ENCODE measurements around the gene PCDHGC3. TPM values are rescaled to one million over a fixed set of nuclear protein-coding genes. Genes with fewer than 3 reads are reported as not detected.

PCDHGC3 gene
- total RNA-seq, 1 experiment from 2014 or later: 1.2 TPM

- H3K4me3 ChIP-seq (replicated peaks in 1 of 2; ENCODE audit: low read depth in 1 of 2, low read length in 2 of 2): no peak overlapping the region
- peaks cover 6% of the 10 kb centered on the region; the same call in 1 of the 2 replicates for H3K79me2 ChIP-seq (ENCODE audit: insufficient read depth, low read length)
- TF ChIP-seq ELF1 (IDR thresholded peaks at IDR 0.05; ENCODE audit: borderline replicate concordance, low read depth) (no peak), TCF7L2 (IDR thresholded peaks at IDR 0.05; ENCODE audit: borderline replicate concordance, extremely low read depth, insufficient read depth, insufficient read length) (no peak), FOSL1 (IDR thresholded peaks at IDR 0.05; ENCODE audit: low read depth) (no peak), SIN3A (IDR thresholded peaks at IDR 0.05; ENCODE audit: low read depth) (no peak)
- RAD21 ChIA-PET (ENCODE audit: low non-redundant PET in 1 of 2, low total read pairs in 2 of 2, uncharacterized antibody in 2 of 2, unreplicated experiment in 2 of 2): no interaction called here
- intact Hi-C loops (cut with micrococcal nuclease): loop anchor here (5.0 kb wide), 1 partner anchor 788 kb away; no protein-coding TSS in a partner anchor
- POLR2A ChIA-PET: no interaction called here
- H3K4me2 ChIP-seq (ENCODE audit: low read length): no peak overlapping the region
- H4K20me1 ChIP-seq (ENCODE audit: insufficient read depth): no peaks in the 10 kb centered on the region
- CTCF ChIA-PET: interaction anchor here (1.0 to 2.1 kb wide), 3 partner anchors 102 to 194 kb away, joined by 3 to 11 read pairs (median 3); partner anchors contain the start of gene PCDHGA10
- BruUV-seq (replicated peaks): TSS peak; percentile 44
- H3K27me3 ChIP-seq (ENCODE audit: insufficient read depth, low read length): no peaks in the 10 kb centered on the region
- H3K27ac ChIP-seq (ENCODE audit: low read depth, low read length): no peak overlapping the region
- H3K36me3 ChIP-seq (ENCODE audit: control insufficient read depth in 1 of 2, insufficient read depth in 2 of 2, low read length in 2 of 2): peaks cover 6 to 26% of the 10 kb centered on the region in 2 experiments; a peak in 2 of 4 replicates
- DNase-seq (ENCODE audit: low read depth, low spot score): no peak
- H3K9ac ChIP-seq (ENCODE audit: low read length): no peak overlapping the region
- H2AFZ ChIP-seq (ENCODE audit: low read depth, low read length, poor library complexity, severe bottlenecking): no peak overlapping the region
- H3K4me1 ChIP-seq (ENCODE audit: control insufficient read depth in 1 of 2, insufficient read depth in 2 of 2, low read length in 2 of 2): peaks cover 10 to 28% of the 10 kb centered on the region in 2 experiments
- no peaks in the 10 kb centered on the region for H3K9me3 ChIP-seq (ENCODE audit: control insufficient read depth in 1 of 2, insufficient read depth in 1 of 2, low read depth in 1 of 2, low read length in 2 of 2)
- H3K9me2 ChIP-seq (ENCODE audit: insufficient read depth): no peaks in the 10 kb centered on the region
- ATAC-seq: no peak
Observed at GRCh38 chr5:141515141-141515540, 39.4 kb downstream of the PCDHGC3 start.

GRCh38 chr5:141515946-141516671 is 40.3 kb downstream of the PCDHGC3 start:
- CTCF ChIA-PET: interaction anchor here (1.1 kb wide), 1 partner anchor 103 kb away, joined by 3 read pairs; the partner anchor contains the start of gene PCDHGA10
- no TSS peak for BruUV-seq (replicated peaks)
- peaks cover 16 to 37% of the 10 kb centered on the region in 2 experiments for H3K4me1 ChIP-seq (ENCODE audit: control insufficient read depth in 1 of 2, insufficient read depth in 2 of 2, low read length in 2 of 2)
- TF ChIP-seq RAD21 (IDR thresholded peaks at IDR 0.05; ENCODE audit: low read depth) (no peak), EZH2 (IDR thresholded peaks at IDR 0.05) (no peak), FOSL1 (IDR thresholded peaks at IDR 0.05; ENCODE audit: low read depth) (no peak), ZNF274 (IDR thresholded peaks at IDR 0.05; ENCODE audit: low read depth, low read length) (no peak), EGR1 (IDR thresholded peaks at IDR 0.05; ENCODE audit: low read depth) (no peak), EZH2phosphoT487 (IDR thresholded peaks at IDR 0.05; ENCODE audit: borderline replicate concordance) (no peak), SP1 (IDR thresholded peaks at IDR 0.05; ENCODE audit: low read depth) (no peak), CEBPB (IDR thresholded peaks at IDR 0.05; ENCODE audit: low read depth) (no peak), SIN3A (IDR thresholded peaks at IDR 0.05; ENCODE audit: low read depth) (no peak), ELF1 (IDR thresholded peaks at IDR 0.05; ENCODE audit: borderline replicate concordance, low read depth) (no peak), CBX3 (IDR thresholded peaks at IDR 0.05; ENCODE audit: low read depth) (no peak)
- TF ChIP-seq, protein P1, sequence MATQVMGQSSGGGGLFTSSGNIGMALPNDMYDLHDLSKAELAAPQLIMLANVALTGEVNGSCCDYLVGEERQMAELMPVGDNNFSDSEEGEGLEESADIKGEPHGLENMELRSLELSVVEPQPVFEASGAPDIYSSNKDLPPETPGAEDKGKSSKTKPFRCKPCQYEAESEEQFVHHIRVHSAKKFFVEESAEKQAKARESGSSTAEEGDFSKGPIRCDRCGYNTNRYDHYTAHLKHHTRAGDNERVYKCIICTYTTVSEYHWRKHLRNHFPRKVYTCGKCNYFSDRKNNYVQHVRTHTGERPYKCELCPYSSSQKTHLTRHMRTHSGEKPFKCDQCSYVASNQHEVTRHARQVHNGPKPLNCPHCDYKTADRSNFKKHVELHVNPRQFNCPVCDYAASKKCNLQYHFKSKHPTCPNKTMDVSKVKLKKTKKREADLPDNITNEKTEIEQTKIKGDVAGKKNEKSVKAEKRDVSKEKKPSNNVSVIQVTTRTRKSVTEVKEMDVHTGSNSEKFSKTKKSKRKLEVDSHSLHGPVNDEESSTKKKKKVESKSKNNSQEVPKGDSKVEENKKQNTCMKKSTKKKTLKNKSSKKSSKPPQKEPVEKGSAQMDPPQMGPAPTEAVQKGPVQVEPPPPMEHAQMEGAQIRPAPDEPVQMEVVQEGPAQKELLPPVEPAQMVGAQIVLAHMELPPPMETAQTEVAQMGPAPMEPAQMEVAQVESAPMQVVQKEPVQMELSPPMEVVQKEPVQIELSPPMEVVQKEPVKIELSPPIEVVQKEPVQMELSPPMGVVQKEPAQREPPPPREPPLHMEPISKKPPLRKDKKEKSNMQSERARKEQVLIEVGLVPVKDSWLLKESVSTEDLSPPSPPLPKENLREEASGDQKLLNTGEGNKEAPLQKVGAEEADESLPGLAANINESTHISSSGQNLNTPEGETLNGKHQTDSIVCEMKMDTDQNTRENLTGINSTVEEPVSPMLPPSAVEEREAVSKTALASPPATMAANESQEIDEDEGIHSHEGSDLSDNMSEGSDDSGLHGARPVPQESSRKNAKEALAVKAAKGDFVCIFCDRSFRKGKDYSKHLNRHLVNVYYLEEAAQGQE (IDR thresholded peaks at IDR 0.05; ENCODE audit: low read depth): no peak

More at GRCh38 chr5:141515946-141516671, 40.3 kb downstream of the PCDHGC3 start:
- no peaks in the 10 kb centered on the region for H4K20me1 ChIP-seq (ENCODE audit: insufficient read depth)
- H3K9me3 ChIP-seq (ENCODE audit: control insufficient read depth in 1 of 2, insufficient read depth in 1 of 2, low read depth in 1 of 2, low read length in 2 of 2): no peaks in the 10 kb centered on the region
- H3K9ac ChIP-seq (ENCODE audit: low read length): no peak overlapping the region
- ChIA-PET RAD21 (ENCODE audit: low non-redundant PET in 1 of 2, low total read pairs in 2 of 2, uncharacterized antibody in 2 of 2, unreplicated experiment in 2 of 2) (no interaction called here), POLR2A (no interaction called here)
- H3K27me3 ChIP-seq (ENCODE audit: insufficient read depth, low read length): no peaks in the 10 kb centered on the region
- H3K36me3 ChIP-seq (ENCODE audit: control insufficient read depth in 1 of 2, insufficient read depth in 2 of 2, low read length in 2 of 2): peaks cover 6 to 30% of the 10 kb centered on the region in 2 experiments; a peak in 2 of 4 replicates
- intact Hi-C loops (cut with micrococcal nuclease): loop anchor here (5.0 kb wide), 1 partner anchor 789 kb away; no protein-coding TSS in a partner anchor
- ATAC-seq (no peak), DNase-seq (ENCODE audit: low read depth, low spot score) (no peak)
- no peaks in the 10 kb centered on the region for H3K9me2 ChIP-seq (ENCODE audit: insufficient read depth)
- no peak overlapping the region for H3K4me3 ChIP-seq (replicated peaks in 1 of 2; ENCODE audit: low read depth in 1 of 2, low read length in 2 of 2)
- peaks cover 9% of the 10 kb centered on the region; the same call in 1 of the 2 replicates for H3K79me2 ChIP-seq (ENCODE audit: insufficient read depth, low read length)
- no peak overlapping the region for H3K4me2 ChIP-seq (ENCODE audit: low read length)
- no peak overlapping the region for H3K27ac ChIP-seq (ENCODE audit: low read depth, low read length)
- no peak overlapping the region for H2AFZ ChIP-seq (ENCODE audit: low read depth, low read length, poor library complexity, severe bottlenecking)
